HG03039 (cell line): ENCODE results near the gene CACNA1S.

Source experiments
- ATAC-seq: cut with Tn5 transposase; IDR thresholded peaks from one replicate; pipeline ENCODE4 v1.9.1; 2021; ENCODE audit warnings: mild to moderate bottlenecking, moderate library complexity; ENCODE audit not compliant: unreplicated experiment

The CACNA1S gene

DNA sequence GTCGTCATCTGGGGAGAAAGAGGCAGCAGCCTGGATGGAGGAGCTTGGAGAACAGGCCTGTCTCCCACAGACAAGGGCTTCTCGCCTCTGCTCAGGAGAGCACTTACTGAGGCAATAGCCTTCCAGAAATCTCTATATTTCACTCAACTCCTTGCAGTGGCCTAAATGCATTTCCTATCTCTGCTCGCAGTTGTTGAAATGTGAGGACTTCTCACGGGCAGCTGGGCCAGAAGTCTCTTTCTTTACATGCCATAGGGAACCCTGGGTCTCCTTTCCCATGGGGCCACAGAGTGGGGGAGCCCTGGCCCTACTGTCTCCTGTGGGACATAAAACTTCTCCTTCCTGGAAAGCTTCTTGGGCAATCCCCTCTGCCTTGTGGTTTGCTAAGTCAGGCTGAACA is 45.2 kb downstream of the CACNA1S start:
- no peak for ATAC-seq

DNA sequence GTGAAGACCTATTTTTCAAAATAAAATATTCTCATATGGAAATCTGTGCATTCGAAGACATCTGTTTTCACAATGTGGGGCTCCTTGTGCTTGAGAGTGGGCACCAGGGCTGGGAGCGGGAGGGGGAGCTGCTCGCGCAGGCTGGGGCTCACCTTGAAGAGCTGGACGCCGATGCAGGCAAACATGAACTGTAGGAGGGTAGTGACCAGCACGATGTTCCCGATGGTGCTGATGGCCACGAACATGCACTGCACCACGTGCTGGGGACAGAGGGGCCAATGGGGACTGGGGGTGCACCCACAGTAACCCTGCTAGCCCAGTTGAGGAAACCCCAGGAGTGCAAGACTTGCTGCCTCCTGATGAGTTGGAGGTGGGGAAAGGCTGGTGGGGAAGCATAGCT is 46.5 kb downstream of the CACNA1S start:
- ATAC-seq = no peak

DNA sequence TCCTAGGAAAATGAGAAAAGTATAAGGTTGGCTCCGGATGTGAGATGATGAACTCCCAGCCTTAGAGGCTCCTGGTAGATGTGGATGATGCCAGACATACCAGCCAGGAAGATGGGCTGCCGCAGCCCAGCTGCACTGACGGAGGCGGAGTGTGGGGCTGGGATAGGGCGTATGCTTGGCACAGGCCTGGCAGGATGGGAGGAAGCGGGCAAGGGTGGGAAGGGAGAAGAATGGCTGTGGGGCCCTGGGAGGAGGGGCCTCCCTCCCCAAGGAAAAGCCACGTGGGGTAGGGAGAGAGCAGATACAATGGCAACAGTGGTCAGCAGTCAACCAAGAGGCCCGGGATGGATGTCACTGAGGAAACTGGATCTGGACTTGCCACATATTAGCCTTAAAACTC is 47.4 kb downstream of the CACNA1S start:
- ATAC-seq = no peak

DNA sequence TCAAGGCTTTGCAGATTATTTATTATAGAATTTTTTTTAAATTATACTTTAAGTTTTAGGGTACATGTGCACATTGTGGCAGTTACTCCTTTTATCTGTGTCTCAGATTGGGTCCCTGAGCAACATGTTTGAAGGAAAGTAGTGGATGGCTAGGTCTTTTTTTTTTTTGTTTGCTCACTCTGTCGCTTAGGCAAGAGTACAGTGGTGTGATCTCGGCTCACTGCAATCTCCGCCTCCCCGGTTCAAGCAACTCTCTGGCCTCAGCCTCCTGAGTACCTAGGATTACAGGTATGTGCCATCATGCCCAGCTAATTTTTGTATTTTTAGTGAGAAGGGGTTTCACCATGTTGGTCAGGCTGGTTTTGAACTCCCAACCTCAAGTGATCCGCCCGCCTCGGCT is 49.1 kb downstream of the CACNA1S start:
- ATAC-seq = no peak

DNA sequence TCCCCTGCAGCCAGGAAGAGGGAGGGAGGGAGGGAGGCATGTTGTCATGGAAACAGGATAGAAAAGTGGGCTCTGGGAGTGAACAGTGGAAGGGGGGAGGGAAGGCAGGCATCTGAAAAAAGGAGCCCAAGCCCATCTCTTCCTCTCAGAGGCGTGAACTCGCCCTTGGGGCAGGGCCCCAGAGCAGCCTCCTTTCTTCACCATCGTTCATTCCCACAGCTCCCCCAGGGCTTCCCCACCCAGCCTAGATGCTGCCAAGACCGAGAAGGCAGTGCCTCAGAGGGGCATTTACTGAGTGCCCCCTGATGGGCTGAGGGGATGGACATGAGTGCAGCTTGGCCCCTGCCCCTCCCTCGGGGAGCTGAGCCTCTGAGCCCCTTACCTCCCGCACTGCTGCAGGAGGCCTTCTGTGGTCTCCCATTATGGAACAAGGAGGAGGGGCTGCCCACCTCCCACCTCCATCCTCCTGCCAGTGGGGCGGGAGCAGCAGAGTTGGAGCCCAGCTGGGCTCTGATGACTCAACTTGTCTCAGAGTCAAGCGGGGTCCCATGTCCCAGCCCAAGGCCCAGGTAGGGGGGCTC is 49.6 kb downstream of the CACNA1S start:
- no peak for ATAC-seq

DNA sequence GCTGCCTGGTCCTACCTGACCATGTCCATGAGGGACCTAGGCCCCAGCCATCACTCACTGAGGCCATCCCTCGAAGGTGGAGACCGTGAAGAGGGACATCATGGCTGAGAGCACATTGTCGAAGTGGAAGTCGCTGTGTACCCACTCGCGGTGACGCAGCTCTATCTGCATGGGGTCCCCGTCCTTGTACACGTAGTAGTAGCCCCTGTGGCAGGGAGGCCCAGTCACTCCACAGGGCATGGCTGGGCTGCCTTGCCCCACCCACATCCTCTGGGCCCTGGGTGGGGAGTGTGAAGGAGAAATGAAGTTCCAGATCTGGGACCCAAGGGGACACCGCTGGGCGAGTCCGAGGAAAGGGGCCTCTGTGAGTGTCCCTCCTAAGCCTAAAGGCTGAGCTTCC is 50.3 kb downstream of the CACNA1S start:
- ATAC-seq = no peak

DNA sequence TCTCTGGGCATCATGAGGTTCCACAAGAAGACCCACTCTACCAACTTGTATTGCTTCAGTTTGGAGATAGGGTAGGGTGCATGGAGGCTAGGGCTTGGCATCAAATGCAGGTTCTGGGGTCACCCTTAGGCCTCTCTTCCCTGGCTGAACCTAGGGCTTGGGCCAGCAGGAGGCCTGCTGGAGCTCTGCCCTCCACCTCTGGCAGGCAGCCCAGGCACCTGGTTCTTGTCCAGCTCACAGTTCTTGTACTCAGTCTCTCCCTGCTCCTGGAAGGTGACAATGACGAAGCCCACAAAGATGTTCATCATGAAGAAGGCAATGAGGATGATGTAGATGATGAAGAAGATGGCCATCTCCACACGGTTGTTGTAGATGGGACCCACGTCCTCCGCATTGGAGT is 51.2 kb downstream of the CACNA1S start:
- no peak for ATAC-seq

DNA sequence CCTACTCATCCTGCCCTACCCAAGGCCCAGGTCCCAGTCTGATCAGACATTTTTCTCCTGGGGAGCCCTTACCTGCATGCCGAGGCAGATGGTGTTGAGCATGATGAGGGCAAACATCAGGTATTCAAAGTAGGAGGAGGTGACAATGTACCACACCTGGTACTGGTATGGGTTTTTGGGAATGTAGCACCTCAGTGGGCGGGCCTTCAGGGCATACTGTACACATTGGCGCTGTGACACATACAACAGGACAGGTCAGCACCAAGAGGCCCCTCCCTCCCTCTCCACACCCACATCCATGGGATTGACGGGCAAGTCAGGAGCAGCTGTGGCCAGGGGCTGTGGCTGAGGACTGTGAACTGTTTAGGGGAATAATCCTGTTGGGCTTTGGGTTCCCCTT is 51.6 kb downstream of the CACNA1S start:
- no peak for ATAC-seq

DNA sequence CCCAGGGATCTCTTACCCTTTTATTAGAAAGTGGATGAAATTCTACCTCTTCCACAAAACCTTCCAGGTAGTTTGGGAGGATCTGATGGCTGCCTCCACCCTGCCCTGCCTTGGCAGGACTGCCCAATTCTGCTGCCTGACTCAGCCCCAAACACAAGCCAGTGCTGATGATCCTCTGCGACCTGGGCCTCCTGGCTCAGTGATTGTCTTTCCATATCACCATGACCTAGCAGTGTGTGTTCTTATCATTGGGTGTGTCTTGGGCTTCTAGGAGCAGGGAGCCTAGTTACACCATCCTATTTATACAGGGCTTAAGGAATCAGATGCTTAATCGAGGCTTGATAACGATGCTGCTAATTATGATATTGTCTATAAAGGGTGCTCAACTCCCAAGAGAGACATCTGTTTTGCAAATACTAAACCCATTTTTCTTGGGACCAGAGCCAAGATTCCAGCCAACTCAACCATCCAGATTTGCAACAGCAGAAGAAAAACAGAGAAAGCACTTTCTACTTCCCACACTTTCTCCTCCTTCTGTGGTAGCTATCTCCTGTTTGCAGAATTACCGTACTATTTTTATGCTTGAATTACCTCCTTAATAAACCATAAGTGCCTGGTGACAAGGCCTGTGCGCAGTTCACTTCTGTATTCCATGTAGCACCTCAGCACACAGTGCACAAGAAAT is 52.2 kb downstream of the CACNA1S start:
- ATAC-seq = no peak

DNA sequence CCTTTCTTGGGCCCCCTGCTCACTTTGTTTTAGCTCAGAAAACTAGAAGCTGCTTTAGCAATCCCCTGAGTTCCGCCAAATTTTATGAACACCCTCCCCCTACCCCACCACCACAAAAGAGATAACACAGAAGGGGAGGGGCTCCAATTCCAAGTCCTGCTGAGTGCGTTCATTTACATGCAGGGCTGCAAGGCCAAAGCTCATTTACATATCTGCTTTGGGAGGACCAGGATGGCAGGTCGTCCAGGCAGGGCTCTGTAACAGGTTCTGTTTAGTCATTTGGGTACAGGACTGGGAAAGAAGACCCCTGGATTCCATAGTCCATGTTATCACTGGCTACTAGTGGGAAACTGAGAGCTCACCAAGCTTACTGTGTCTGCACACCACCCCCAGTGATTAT is 52.8 kb downstream of the CACNA1S start:
- no peak for ATAC-seq

DNA sequence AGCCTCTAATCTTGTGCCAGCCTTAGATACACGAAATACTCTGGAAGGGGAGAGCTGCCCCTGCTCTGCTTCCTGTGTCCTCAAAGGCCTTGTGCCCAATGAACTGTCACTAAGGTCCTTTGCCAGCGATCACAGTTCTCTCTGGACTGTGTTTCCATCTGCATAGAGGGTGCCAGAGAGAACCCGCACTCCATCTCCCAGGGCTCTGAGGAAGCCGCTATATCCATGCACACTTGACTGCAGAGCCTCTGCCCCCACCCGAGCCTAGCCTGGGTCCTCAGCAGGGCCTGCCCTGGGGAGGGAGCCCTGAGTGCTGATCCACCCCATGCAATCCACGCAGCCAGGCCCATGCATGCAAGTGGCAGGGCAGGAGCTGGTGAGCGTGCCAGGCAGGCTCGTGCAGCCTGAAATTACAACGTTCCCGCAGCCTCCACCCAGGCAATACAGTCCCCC is 58.1 kb downstream of the CACNA1S start:
- no peak for ATAC-seq

DNA sequence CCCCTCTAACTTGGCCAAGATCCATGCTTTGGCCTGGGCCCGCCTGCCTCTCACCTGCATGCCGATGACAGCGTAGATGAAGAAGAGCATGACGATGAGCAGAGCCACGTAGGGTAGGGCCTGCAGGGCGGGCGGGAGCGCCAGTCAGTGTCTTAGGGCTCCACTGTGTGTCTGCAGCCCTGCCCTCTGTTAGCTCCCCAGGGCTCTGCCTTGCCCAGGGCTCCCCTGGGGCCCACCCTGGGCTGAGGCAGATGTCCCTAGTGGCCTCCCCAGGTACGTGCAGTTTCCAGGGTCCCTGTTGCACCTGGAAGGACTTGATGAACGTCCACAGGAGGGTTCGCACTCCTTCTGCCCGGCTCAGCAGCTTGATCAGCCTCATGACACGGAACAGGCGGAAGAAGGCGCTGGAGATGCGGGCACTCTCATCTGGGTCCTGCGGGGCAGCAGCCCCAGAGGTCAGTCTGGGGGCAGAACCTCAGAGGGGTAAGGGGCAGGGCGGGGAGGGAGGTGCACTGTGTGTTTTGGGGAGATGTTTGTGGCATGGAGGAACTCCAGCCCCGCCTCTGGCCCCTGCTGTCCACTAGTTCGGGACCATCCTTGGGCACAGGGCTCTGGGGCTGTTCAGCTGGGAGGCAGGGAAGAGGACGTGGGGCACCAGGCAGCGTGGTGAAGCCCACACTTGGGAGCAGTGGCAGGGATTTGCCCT is 58.9 kb downstream of the CACNA1S start:
- no peak for ATAC-seq

DNA sequence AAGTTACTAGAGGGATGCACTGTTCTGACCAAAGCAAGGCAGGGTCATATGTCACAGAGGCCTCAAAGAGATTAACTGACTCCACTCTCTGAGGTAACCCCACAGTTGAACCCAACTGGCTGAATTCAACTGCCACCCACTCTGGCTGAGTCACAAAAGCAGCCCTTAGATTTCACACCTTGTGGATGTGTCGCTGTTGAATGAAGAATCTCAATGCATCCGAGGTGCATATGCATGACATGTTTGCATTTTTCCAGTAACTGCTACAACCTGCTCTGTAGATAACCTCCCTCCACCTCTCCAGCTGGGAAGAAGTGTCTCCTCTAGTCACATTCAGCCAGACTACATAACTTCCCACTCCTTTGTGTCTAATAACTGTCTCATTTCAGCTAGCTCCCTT is 60.8 kb downstream of the CACNA1S start:
- ATAC-seq = no peak

DNA sequence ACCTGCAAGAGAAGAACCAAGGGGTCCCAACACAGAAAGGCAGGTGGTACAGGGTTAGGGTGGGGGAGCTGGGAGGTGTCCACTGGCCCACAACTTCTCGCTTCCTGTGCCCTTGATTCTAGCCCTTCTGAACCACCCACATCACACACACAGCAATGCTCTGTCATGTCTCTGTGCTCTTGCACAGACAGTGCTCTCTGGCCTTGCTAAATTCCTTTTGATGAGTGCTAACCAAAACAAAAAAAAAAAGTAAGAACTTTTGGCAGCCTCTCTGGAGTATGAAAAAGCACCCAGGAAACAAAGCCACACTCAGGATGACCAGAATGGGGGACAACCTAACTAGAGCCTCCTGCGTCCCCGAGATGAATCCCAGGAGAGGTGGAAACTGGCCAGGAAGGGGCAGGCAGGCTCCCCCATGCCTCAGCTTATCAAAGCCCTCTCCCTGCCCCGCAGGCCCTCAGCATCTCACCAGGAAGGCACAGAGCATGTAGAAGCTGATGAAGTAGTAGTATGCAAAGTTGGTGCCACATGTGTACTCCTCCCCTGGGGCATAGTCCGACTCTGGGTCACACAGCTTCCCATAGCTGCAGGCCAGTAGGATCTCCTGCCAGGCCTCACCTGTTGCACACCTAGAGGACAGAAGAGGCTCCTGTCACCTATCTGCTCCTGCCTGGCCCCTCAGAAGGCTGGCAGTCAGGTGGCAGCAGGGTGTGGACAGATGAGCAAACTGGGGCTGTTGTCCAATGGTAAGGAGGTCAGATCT is 61.5 kb downstream of the CACNA1S start:
- no peak for ATAC-seq

DNA sequence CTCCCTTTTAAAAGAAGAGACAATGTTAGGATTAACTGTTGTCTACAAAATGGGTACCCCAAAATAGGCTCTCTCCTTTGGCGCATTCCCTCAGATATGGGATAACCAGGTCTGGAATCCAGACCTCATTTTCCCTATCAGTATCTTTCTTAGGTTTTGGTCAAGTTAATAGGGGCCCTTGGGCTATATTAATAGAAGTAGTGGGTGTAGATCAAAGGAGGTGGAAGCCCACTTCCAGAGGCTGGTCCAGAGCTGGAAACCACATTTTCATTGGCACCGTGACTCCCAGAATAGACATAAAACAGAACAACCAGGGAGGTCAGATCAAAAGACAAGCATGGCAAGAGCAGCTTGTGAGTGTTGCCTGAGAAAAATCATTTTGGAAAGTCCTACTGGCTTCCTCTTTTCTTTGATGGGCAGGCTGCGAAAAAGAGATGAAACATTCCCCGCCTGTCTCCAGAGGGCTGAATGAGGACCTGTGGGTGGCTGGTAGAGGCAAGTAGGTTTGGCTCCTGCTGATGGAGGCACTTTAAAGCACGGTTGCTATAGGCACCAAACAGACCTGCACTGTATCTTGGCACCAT is 62.9 kb downstream of the CACNA1S start:
- no peak for ATAC-seq

DNA sequence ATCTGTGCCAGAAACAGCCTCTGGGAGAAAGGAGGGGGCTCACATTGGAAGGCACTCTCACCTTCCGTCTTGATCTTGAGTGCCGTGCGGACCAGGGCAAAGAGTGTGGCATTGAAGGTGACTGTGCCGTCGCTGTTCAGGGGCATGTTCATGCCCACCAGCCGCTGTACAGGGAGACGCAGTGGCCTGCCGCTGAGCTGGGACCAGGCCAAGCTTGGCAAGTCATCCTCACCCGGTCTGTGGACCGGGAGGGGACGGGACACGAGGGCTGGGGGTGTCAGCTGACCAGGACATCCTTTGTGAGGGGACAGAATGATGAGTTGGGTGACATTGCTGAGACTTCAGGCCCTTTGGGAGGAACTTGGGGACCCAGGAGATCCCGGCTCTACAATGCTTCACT is 63.7 kb downstream of the CACNA1S start:
- no peak for ATAC-seq

DNA sequence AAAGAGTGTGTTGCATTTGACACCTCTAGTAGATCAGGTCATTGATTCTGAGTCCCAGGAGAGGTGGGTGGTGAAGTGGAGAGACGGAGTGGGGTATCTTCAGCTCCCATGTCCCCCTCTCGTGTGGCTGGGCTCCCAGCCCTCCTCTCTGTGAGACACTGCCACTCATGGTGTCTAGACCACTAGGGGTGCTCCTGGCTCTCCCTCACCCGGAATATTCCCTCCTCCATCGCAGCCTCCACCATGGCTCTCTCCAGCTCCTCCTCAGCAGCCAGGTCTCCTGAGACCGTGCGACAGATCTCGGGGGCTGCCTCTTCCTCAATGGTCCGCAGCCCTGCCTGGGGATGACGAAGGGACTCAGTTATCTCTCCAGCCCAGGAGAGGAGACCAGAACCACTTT is 68.1 kb downstream of the CACNA1S start:
- ATAC-seq = no peak

DNA sequence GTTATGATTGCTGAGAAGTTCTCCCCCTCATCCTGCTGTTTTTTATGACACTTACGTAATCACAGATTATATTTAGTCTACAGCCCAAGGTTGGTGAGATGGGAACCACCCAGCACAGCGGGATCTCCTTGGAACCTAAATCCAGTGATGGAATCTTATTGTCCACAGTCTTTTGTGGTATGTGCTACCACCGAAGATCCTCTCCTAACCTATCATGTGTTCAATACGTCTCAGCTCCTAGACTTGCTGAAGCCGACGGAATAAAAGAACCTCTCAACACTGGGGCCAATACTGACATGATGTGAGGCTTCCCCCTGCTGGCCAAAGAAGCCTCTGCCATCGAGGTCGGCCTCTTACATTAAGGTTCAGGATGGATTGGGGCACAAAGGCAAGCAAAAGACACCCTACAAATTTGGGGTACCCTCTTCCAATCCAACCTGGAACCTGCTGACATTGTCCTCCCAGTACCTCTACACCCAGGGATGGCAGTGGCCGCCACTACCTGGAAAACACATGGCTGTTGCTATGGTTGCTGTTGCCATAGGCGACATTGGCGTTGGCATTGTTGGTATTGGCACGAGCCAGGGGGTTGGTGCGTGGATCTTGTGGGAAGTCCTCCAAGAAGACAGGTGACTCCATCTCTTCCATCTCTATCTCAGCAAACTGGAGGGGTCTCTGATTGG is 69.3 kb downstream of the CACNA1S start:
- ATAC-seq = peak; percentile 62

DNA sequence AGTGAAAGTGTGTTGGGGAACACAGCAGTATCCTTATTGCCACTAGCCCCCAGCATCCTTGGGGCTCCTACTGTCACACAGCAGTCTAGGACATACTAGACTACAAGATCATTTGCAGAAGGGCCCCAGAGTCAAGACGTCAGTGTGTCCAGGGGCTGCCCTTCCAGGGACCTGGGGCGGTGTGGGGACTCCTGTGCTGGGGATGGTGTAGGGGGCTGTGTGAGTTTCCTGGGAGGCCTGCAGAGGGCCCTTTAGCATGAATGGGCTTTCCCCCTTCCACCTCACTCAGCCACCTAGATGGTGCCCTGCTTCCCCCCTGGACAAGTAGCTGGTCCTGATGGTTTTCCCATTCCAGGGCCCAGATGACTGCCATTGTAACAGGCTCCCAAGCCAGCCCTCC is 71.2 kb downstream of the CACNA1S start:
- ATAC-seq = no peak

DNA sequence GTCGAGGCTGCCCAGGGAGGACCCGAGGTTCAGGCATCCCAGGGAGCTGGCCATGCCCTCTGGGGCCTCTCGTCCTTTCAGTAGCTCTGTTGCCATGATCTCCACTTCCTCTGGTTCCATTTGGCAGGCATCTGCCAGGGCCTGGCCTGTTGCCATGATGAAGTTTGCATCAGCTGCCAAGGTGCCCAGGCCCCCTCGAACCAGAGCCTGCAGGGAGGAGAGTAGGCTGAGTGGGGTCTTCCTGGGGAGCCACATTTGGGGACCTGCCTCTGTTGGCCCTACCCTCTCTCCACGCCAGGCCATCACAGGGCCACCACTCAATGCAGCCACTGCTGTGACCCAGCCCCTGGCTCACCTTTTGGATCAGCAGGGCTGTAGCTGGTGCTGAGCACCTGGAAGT is 72.3 kb downstream of the CACNA1S start:
- ATAC-seq = no peak

DNA sequence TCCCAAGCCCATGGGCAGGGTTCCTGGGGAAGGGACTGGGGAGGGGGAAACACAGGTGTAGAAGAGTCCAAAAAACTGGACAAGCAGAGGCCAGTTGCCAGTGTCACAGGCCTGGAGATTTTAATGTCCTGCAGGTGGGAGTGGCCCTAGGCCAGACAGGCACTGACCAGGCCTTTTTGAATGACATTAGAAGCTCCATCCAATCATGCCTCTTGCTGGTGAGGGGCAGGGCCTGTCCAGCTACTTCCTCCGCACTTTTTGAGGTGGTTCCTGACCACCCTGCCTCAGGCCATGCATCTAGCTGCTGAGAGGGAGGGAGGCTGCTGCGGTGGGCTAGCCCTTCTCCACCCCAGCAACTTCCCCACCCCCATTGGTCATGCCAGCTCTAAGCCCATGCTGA is 72.8 kb downstream of the CACNA1S start:
- ATAC-seq = no peak
